ENCODE measurements around the gene RAB10. TPM values are rescaled to one million over a fixed set of nuclear protein-coding genes. Genes with fewer than 3 reads are reported as not detected.
A peak's percentile ranks its signal among the peaks of the same experiment; 100 is the strongest.

RAB10 gene
- total RNA-seq, 1 donor from 2014 or later: 238 TPM

GRCh38 chr2:26174691-26175465 is 141.0 kb downstream of the RAB10 start:
- Mint-ChIP-seq H3K4me3 (peak overlapping the region; percentile 89), H3K4me1 (peaks cover 37% of the 10 kb centered on the region), H3K36me3 (peaks cover 4% of the 10 kb centered on the region), H3K9me3 (no peaks in the 10 kb centered on the region), H3K27me3 (ENCODE audit: insufficient read depth, low read depth) (peaks cover 24% of the 10 kb centered on the region), H3K27ac (peak overlapping the region; percentile 50)
- DNase-seq (ENCODE audit: low spot score): no peak
- H3K4me2 ChIP-seq: peak overlapping the region; percentile 96
- peaks cover 20% of the 10 kb centered on the region for H3K79me2 ChIP-seq (ENCODE audit: low read depth)
- H2AFZ ChIP-seq (replicated peaks): no peak overlapping the region
- no peak overlapping the region for H3K9ac ChIP-seq
- no peak for TF ChIP-seq EZH2 (IDR thresholded peaks at IDR 0.05)
- TF ChIP-seq EZH2phosphoT487 (IDR thresholded peaks at IDR 0.05): no peak
- TF ChIP-seq CTCF (IDR thresholded peaks at IDR 0.05): no peak
- H3K4me3 ChIP-seq: peak overlapping the region; percentile 90
- H3K4me1 ChIP-seq: peaks cover 34% of the 10 kb centered on the region
- no peaks in the 10 kb centered on the region for H3K9me3 ChIP-seq (ENCODE audit: low read depth)
- H3K36me3 ChIP-seq: no peaks in the 10 kb centered on the region
- peaks cover 46% of the 10 kb centered on the region for H4K20me1 ChIP-seq (ENCODE audit: low read depth)
- peaks cover 25% of the 10 kb centered on the region for H3K27me3 ChIP-seq
- H3F3A ChIP-seq (ENCODE audit: low read depth): peaks cover 28% of the 10 kb centered on the region
- no peak overlapping the region for H3K27ac ChIP-seq

- H3K27me3 Mint-ChIP-seq (ENCODE audit: insufficient read depth, low read depth): peaks cover 27% of the 10 kb centered on the region
- no peak for TF ChIP-seq EZH2 (IDR thresholded peaks at IDR 0.05)
- no peak for TF ChIP-seq CTCF (IDR thresholded peaks at IDR 0.05)
- no peak for TF ChIP-seq EZH2phosphoT487 (IDR thresholded peaks at IDR 0.05)
- H3K4me3 ChIP-seq: no peak overlapping the region
- no peak overlapping the region for H3K27ac Mint-ChIP-seq
- H3K36me3 ChIP-seq: no peaks in the 10 kb centered on the region
- peaks cover 54% of the 10 kb centered on the region for H4K20me1 ChIP-seq (ENCODE audit: low read depth)
- no peaks in the 10 kb centered on the region for H3K9me3 ChIP-seq (ENCODE audit: low read depth)
- peak overlapping the region; percentile 96 for H3K4me2 ChIP-seq
- H3K4me1 Mint-ChIP-seq: peaks cover 43% of the 10 kb centered on the region
- no peak overlapping the region for H2AFZ ChIP-seq (replicated peaks)
- H3K27me3 ChIP-seq: peaks cover 25% of the 10 kb centered on the region
- peaks cover 28% of the 10 kb centered on the region for H3F3A ChIP-seq (ENCODE audit: low read depth)
- peak; percentile 36 for DNase-seq (ENCODE audit: low spot score)
- H3K9me3 Mint-ChIP-seq: no peaks in the 10 kb centered on the region
- peaks cover 35% of the 10 kb centered on the region for H3K4me1 ChIP-seq
- H3K79me2 ChIP-seq (ENCODE audit: low read depth): peaks cover 20% of the 10 kb centered on the region
- no peak overlapping the region for H3K27ac ChIP-seq
- no peak overlapping the region for H3K9ac ChIP-seq
- peak overlapping the region; percentile 62 for H3K4me3 Mint-ChIP-seq
- peaks cover 4% of the 10 kb centered on the region for H3K36me3 Mint-ChIP-seq
These were observed 141.8 kb downstream of the RAB10 start for GRCh38 chr2:26175466-26176278.

GRCh38 chr2:26176279-26176615 is 142.4 kb downstream of the RAB10 start:
- no peak overlapping the region for H3K27ac ChIP-seq
- Mint-ChIP-seq H3K27ac (peak overlapping the region; percentile 65), H3K27me3 (ENCODE audit: insufficient read depth, low read depth) (peaks cover 26% of the 10 kb centered on the region), H3K9me3 (no peaks in the 10 kb centered on the region), H3K36me3 (peaks cover 4% of the 10 kb centered on the region), H3K4me3 (no peak overlapping the region), H3K4me1 (peaks cover 49% of the 10 kb centered on the region)
- TF ChIP-seq EZH2phosphoT487 (IDR thresholded peaks at IDR 0.05) (no peak), EZH2 (IDR thresholded peaks at IDR 0.05) (no peak), CTCF (IDR thresholded peaks at IDR 0.05) (no peak)
- peaks cover 35% of the 10 kb centered on the region for H3K4me1 ChIP-seq
- H3K4me2 ChIP-seq: no peak overlapping the region
- no peak overlapping the region for H2AFZ ChIP-seq (replicated peaks)
- peaks cover 25% of the 10 kb centered on the region for H3K27me3 ChIP-seq
- no peak overlapping the region for H3K4me3 ChIP-seq
- H3F3A ChIP-seq (ENCODE audit: low read depth): peaks cover 31% of the 10 kb centered on the region
- H4K20me1 ChIP-seq (ENCODE audit: low read depth): peaks cover 60% of the 10 kb centered on the region
- H3K9me3 ChIP-seq (ENCODE audit: low read depth): no peaks in the 10 kb centered on the region
- no peak for DNase-seq (ENCODE audit: low spot score)
- H3K9ac ChIP-seq: no peak overlapping the region
- no peaks in the 10 kb centered on the region for H3K36me3 ChIP-seq
- peaks cover 20% of the 10 kb centered on the region for H3K79me2 ChIP-seq (ENCODE audit: low read depth)
